Frontal cortex (tissue), 4 donors: Measurements from ENCODE around the gene ABI3BP. TPM values are rescaled to one million over a fixed set of nuclear protein-coding genes. Genes with fewer than 3 reads are reported as not detected.
"Not testable (repeated sequence)": the region's sequence is repeated elsewhere in the genome, so short reads cannot be mapped to it uniquely, and the experiment has no call there.

Source experiments
- DNase-seq, 2 donors: peaks; one replicate each; pipeline ENCODE4 v3.0.0; 2012; ENCODE audit warnings: low spot score in 2 of 2
- FAIRE-seq: peaks from 2 replicates; lab custom pipeline; 2012; peaks lifted over from hg19 to GRCh38; lab: Jason Lieb, UNC
- total RNA-seq: library from RNA; depleted of rRNA; stranded (reverse); fragments of >200 nt; gene quantifications from one replicate; pipeline ENCODE4 v1.2.3, GENCODE V29; 2014
- donor health status: control.
- donor health status: control.
- donor health status: control.

Gene ABI3BP
- total RNA-seq: 1.2 TPM

- no peak for FAIRE-seq
Measured at GRCh38 chr3:100993309-100993708, at the start of gene ABI3BP. Gene ABI3BP, minus strand, starts transcription at chr3:100993421. Its CDS starts 37 bp downstream, at chr3:100993384.

GRCh38 chr3:101039285-101039684 lies 46.1 kb upstream of the ABI3BP start:
- DNase-seq (no peak), FAIRE-seq (no peak)

More at GRCh38 chr3:100993309-100993708, at the start of gene ABI3BP:
- peak in 1 of 2 donors; percentile 9 for DNase-seq

GRCh38 chr3:101038880-101039279 lies 45.7 kb upstream of the ABI3BP start:
- FAIRE-seq (no peak), DNase-seq (no peak)

- no peak for FAIRE-seq
- DNase-seq: no peak
Measured at GRCh38 chr3:101038393-101038792, 45.2 kb upstream of the ABI3BP start.

- DNase-seq: no peak
- FAIRE-seq: no peak
Measured at GRCh38 chr3:101037613-101038012, 44.4 kb upstream of the ABI3BP start.

GRCh38 chr3:101036676-101037075 lies 43.5 kb upstream of the ABI3BP start:
- DNase-seq (no peak), FAIRE-seq (no peak)

- no peak for FAIRE-seq
- no peak for DNase-seq
Measured at GRCh38 chr3:101036213-101036618, 43.0 kb upstream of the ABI3BP start.

GRCh38 chr3:101027286-101027685 lies 34.1 kb upstream of the ABI3BP start:
- DNase-seq: no peak
- FAIRE-seq: no peak

GRCh38 chr3:101026881-101027280 lies 33.7 kb upstream of the ABI3BP start:
- FAIRE-seq (no peak), DNase-seq (no peak)

GRCh38 chr3:101026244-101026643 lies 33.0 kb upstream of the ABI3BP start:
- FAIRE-seq: no peak
- DNase-seq: no peak

GRCh38 chr3:101020351-101021015 lies 27.3 kb upstream of the ABI3BP start:
- DNase-seq: no peak
- FAIRE-seq: no peak

- FAIRE-seq: no peak
- no peak for DNase-seq
Measured at GRCh38 chr3:101017017-101017416, 23.8 kb upstream of the ABI3BP start.

- not testable (repeated sequence) for FAIRE-seq, DNase-seq
Measured at GRCh38 chr3:101012312-101012711, 19.1 kb upstream of the ABI3BP start.

GRCh38 chr3:101011136-101011535 lies 17.9 kb upstream of the ABI3BP start:
- FAIRE-seq: no peak
- no peak for DNase-seq

GRCh38 chr3:101010296-101010695 lies 17.1 kb upstream of the ABI3BP start:
- FAIRE-seq: no peak
- DNase-seq: no peak

- DNase-seq (no peak), FAIRE-seq (no peak)
Measured at GRCh38 chr3:101009386-101009785, 16.2 kb upstream of the ABI3BP start.

GRCh38 chr3:100999160-100999559 lies 5.9 kb upstream of the ABI3BP start:
- no peak for DNase-seq
- FAIRE-seq: no peak

- DNase-seq (no peak), FAIRE-seq (no peak)
Measured at GRCh38 chr3:100994809-100995208, 1.6 kb upstream of the ABI3BP start.

- DNase-seq: no peak
- FAIRE-seq: no peak
Measured at GRCh38 chr3:100994187-100994586, 966 bp upstream of the ABI3BP start.

GRCh38 chr3:100992231-100993012 lies 799 bp downstream of the ABI3BP start:
- no peak for DNase-seq
- FAIRE-seq: no peak

- DNase-seq: no peak
- no peak for FAIRE-seq
Measured at GRCh38 chr3:100988080-100988479, 5.1 kb downstream of the ABI3BP start.
